ENCODE measurements around the gene CHST13.

The CHST13 gene

GRCh38 chr3:126507886-126508285 is 16.1 kb upstream of the CHST13 start:
- TF ChIP-seq CTCF (IDR thresholded peaks at IDR 0.05; ENCODE audit: borderline replicate concordance, insufficient read depth, low read depth, low read length): no peak
- no peak overlapping the region for H3K4me3 ChIP-seq (ENCODE audit: low read depth, low read length)

GRCh38 chr3:126508564-126508964 is 15.4 kb upstream of the CHST13 start:
- no peak overlapping the region for H3K4me3 ChIP-seq (ENCODE audit: low read depth, low read length)
- TF ChIP-seq CTCF (IDR thresholded peaks at IDR 0.05; ENCODE audit: borderline replicate concordance, insufficient read depth, low read depth, low read length): no peak

GRCh38 chr3:126509597-126510307 is 14.2 kb upstream of the CHST13 start:
- no peak for TF ChIP-seq CTCF (IDR thresholded peaks at IDR 0.05; ENCODE audit: borderline replicate concordance, insufficient read depth, low read depth, low read length)
- no peak overlapping the region for H3K4me3 ChIP-seq (ENCODE audit: low read depth, low read length)

- H3K4me3 ChIP-seq (ENCODE audit: low read depth, low read length): no peak overlapping the region
Measured at GRCh38 chr3:126510308-126510910, 13.5 kb upstream of the CHST13 start.

GRCh38 chr3:126511291-126511690 is 12.7 kb upstream of the CHST13 start:
- TF ChIP-seq CTCF (IDR thresholded peaks at IDR 0.05; ENCODE audit: borderline replicate concordance, insufficient read depth, low read depth, low read length): no peak
- H3K4me3 ChIP-seq (ENCODE audit: low read depth, low read length): no peak overlapping the region

More at GRCh38 chr3:126510308-126510910, 13.5 kb upstream of the CHST13 start:
- no peak for TF ChIP-seq CTCF (IDR thresholded peaks at IDR 0.05; ENCODE audit: borderline replicate concordance, insufficient read depth, low read depth, low read length)

GRCh38 chr3:126512026-126512425 is 11.9 kb upstream of the CHST13 start:
- H3K4me3 ChIP-seq (ENCODE audit: low read depth, low read length): no peak overlapping the region

More at GRCh38 chr3:126512026-126512425, 11.9 kb upstream of the CHST13 start:
- no peak for TF ChIP-seq CTCF (IDR thresholded peaks at IDR 0.05; ENCODE audit: borderline replicate concordance, insufficient read depth, low read depth, low read length)
